Left ventricle myocardium superior (tissue), 1 donor: ENCODE measurements around the gene SH3BGRL2. TPM values are rescaled to one million over a fixed set of nuclear protein-coding genes. Genes with fewer than 3 reads are reported as not detected.
A peak's percentile ranks its signal among the peaks of the same experiment; 100 is the strongest.
"Not testable (repeated sequence)": the region's sequence is repeated elsewhere in the genome, so short reads cannot be mapped to it uniquely, and the experiment has no call there.

ENCODE experiments used
- ATAC-seq: fragments of 200-7000 bp; cut with Tn5 transposase; one replicate; pipeline ENCODE4 v1.9.1; 2020; ENCODE audit warnings: mild to moderate bottlenecking, moderate library complexity
- DNase-seq: peaks from one replicate; pipeline ENCODE4 v3.0.0-alpha.2; 2020
- intact Hi-C: fragments of 100-400 bp; cut with micrococcal nuclease; formaldehyde crosslinking; loops from one replicate; pipeline ENCODE4 v1.11.0; 2022
- total RNA-seq: library from RNA; stranded (reverse); fragmentation: NEBNext Ultra II Directional; extraction: Animal tissue kit (Norgen Biotek cat#: 25700); gene quantifications from one replicate; pipeline ENCODE4 v1.2.1, GENCODE V29; 2021
- donor health status: DM: no; HTN: yes; CAD: no; lungs with severe emphysema.

The SH3BGRL2 gene
- total RNA-seq, 1 donor from 2014 or later, result 9.0 TPM

- ATAC-seq (peak; percentile 51), DNase-seq (peak; percentile 44)
- intact Hi-C loops, result no loop called here
Observed at GRCh38 chr6:79640146-79641111, 9.3 kb downstream of the SH3BGRL2 start.

GRCh38 chr6:79646006-79646405, 14.9 kb downstream of the SH3BGRL2 start:
- ATAC-seq (no peak), DNase-seq (no peak)
- intact Hi-C loops, result no loop called here

GRCh38 chr6:79646561-79646960, 15.4 kb downstream of the SH3BGRL2 start:
- no peak for ATAC-seq
- DNase-seq, result no peak
- intact Hi-C loops, result no loop called here

GRCh38 chr6:79647741-79648140, 16.6 kb downstream of the SH3BGRL2 start:
- no peak for DNase-seq
- ATAC-seq, result no peak
- intact Hi-C loops, result no loop called here

GRCh38 chr6:79648328-79648727, 17.2 kb downstream of the SH3BGRL2 start:
- ATAC-seq (no peak), DNase-seq (no peak)
- intact Hi-C loops, result no loop called here

GRCh38 chr6:79649016-79649415, 17.9 kb downstream of the SH3BGRL2 start:
- DNase-seq, result no peak
- intact Hi-C loops, result no loop called here
- no peak for ATAC-seq

- no peak for DNase-seq
- no peak for ATAC-seq
- intact Hi-C loops, result no loop called here
Observed at GRCh38 chr6:79650950-79651349, 19.8 kb downstream of the SH3BGRL2 start.

GRCh38 chr6:79656134-79656533, 25.0 kb downstream of the SH3BGRL2 start:
- intact Hi-C loops, result no loop called here
- no peak for ATAC-seq
- no peak for DNase-seq

GRCh38 chr6:79657238-79657637, 26.1 kb downstream of the SH3BGRL2 start:
- DNase-seq (no peak), ATAC-seq (no peak)
- intact Hi-C loops, result no loop called here

GRCh38 chr6:79663655-79664054, 32.5 kb downstream of the SH3BGRL2 start:
- ATAC-seq, DNase-seq, intact Hi-C loops: not testable (repeated sequence)

GRCh38 chr6:79665725-79666551, 34.8 kb downstream of the SH3BGRL2 start:
- intact Hi-C loops, result no loop called here
- ATAC-seq (no peak), DNase-seq (no peak)

- DNase-seq (no peak), ATAC-seq (no peak)
- intact Hi-C loops, result no loop called here
Observed at GRCh38 chr6:79666634-79667033, 35.5 kb downstream of the SH3BGRL2 start.

GRCh38 chr6:79668381-79668780, 37.3 kb downstream of the SH3BGRL2 start:
- ATAC-seq, result no peak
- no peak for DNase-seq
- intact Hi-C loops, result no loop called here

- no peak for DNase-seq
- no peak for ATAC-seq
- intact Hi-C loops, result no loop called here
Observed at GRCh38 chr6:79669766-79670165, 38.6 kb downstream of the SH3BGRL2 start.

- intact Hi-C loops, result no loop called here
- DNase-seq (no peak), ATAC-seq (no peak)
Observed at GRCh38 chr6:79670789-79671188, 39.7 kb downstream of the SH3BGRL2 start.

GRCh38 chr6:79671600-79672266, 40.6 kb downstream of the SH3BGRL2 start:
- intact Hi-C loops, result no loop called here
- DNase-seq (peak; percentile 48), ATAC-seq (peak; percentile 77)

GRCh38 chr6:79672631-79673111, 41.5 kb downstream of the SH3BGRL2 start:
- intact Hi-C loops, result no loop called here
- DNase-seq, result no peak
- no peak for ATAC-seq

- DNase-seq, result no peak
- ATAC-seq, result no peak
- intact Hi-C loops, result no loop called here
Observed at GRCh38 chr6:79673947-79674346, 42.8 kb downstream of the SH3BGRL2 start.
